NCI-H82 (cell line): ENCODE data around the gene MXRA7.
"Not testable (repeated sequence)": the region's sequence is repeated elsewhere in the genome, so short reads cannot be mapped to it uniquely, and the experiment has no call there.

Experiments
- DNase-seq: peaks from one replicate; lab custom pipeline; 2025; lab: John Stamatoyannopoulos, UW

MXRA7 gene

GRCh38 chr17:76716146-76716838 is 5.5 kb upstream of the MXRA7 start:
- peak; percentile 87 for DNase-seq

GRCh38 chr17:76715496-76715830 is 4.7 kb upstream of the MXRA7 start:
- no peak for DNase-seq

- peak; percentile 54 for DNase-seq
Measured at GRCh38 chr17:76714822-76715495, 4.2 kb upstream of the MXRA7 start.

- no peak for DNase-seq
Measured at GRCh38 chr17:76714336-76714735, 3.6 kb upstream of the MXRA7 start.

- DNase-seq, result no peak
Measured at GRCh38 chr17:76713765-76714164, 3.0 kb upstream of the MXRA7 start.

- DNase-seq, result not testable (repeated sequence)
Measured at GRCh38 chr17:76712321-76712720, 1.6 kb upstream of the MXRA7 start.

GRCh38 chr17:76709951-76710862 is 558 bp downstream of the MXRA7 start:
- DNase-seq, result peak; percentile 58

- peak; percentile 97 for DNase-seq
Measured at GRCh38 chr17:76709077-76709950, 1.5 kb downstream of the MXRA7 start.

- DNase-seq, result peak; percentile 99
Measured at GRCh38 chr17:76707985-76708807, 2.6 kb downstream of the MXRA7 start.

- DNase-seq, result peak; percentile 59
Measured at GRCh38 chr17:76706817-76707216, 3.9 kb downstream of the MXRA7 start.

- no peak for DNase-seq
Measured at GRCh38 chr17:76704805-76705204, 6.0 kb downstream of the MXRA7 start.

GRCh38 chr17:76702941-76703637 is 7.7 kb downstream of the MXRA7 start:
- no peak for DNase-seq

- DNase-seq, result no peak
Measured at GRCh38 chr17:76702076-76702475, 8.7 kb downstream of the MXRA7 start.

GRCh38 chr17:76701471-76701967 is 9.2 kb downstream of the MXRA7 start:
- no peak for DNase-seq

- DNase-seq, result peak; percentile 39
Measured at GRCh38 chr17:76700617-76701470, 9.9 kb downstream of the MXRA7 start.

- no peak for DNase-seq
Measured at GRCh38 chr17:76700270-76700616, 10.5 kb downstream of the MXRA7 start.

GRCh38 chr17:76698466-76698977 is 12.2 kb downstream of the MXRA7 start:
- DNase-seq, result not testable (repeated sequence)

- DNase-seq, result peak; percentile 60
Measured at GRCh38 chr17:76697702-76698465, 12.9 kb downstream of the MXRA7 start.
